A673 (cell line): ENCODE data around the gene SH3GL2.

ENCODE experiments used
- CTCF ChIP-seq: fragments of 300-800, 200-600 bp; sonication (generic); conservative IDR thresholded peaks from 2 replicates; pipeline ENCODE4 v1.5.1; 2017; ENCODE audit warnings: low read depth, mild to moderate bottlenecking, antibody characterized with exemption, low read length, moderate library complexity, mixed read lengths
- EZH2 ChIP-seq: fragments of 200-600 bp; sonication (generic); IDR thresholded peaks from 2 replicates; pipeline ENCODE4 v1.6.1; 2017; ENCODE audit warnings: borderline replicate concordance, low read depth, mild to moderate bottlenecking, mixed read lengths, antibody characterized with exemption, low read length; ENCODE audit not compliant: poor library complexity, severe bottlenecking

- TF ChIP-seq CTCF: no peak
- TF ChIP-seq EZH2: no peak
Measured at GRCh38 chr9:17824191-17824590, 245.3 kb downstream of the SH3GL2 start.
